ENCODE data around the gene PTPN1.
"Not testable (repeated sequence)": the region's sequence is repeated elsewhere in the genome, so short reads cannot be mapped to it uniquely, and the experiment has no call there.

Gene PTPN1

DNA sequence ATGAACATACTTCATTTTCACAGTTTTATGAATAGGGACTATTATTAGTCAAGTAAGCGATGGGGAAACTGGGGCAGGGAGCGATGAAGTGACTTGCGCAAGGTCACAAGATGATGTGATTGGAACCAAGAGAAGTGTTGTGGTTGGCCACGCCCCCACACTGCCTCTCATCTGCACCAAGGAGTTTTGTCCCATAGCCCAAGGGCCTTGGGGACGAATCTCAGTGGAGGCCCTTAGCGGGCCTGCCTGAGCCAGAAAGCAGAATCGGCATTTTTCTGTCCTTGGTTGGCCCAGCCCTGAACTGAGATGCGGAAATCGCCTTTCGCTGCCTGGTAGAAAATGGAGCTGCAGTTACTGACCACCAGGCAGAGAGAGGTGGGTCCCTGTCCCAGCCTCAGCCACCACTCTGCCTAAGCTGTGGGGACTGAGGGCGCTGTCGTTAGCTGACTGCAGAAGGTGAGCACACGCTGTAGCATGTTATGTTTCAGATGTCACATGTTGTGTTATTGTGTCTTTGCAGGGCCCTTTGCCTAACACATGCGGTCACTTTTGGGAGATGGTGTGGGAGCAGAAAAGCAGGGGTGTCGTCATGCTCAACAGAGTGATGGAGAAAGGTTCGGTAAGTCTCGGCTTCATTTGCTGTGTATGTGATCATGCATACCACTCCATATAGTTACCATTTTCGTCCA, 57.8 kb downstream of the PTPN1 start:
- no peak overlapping the region for H3K27ac ChIP-seq
- TF ChIP-seq, protein P1, sequence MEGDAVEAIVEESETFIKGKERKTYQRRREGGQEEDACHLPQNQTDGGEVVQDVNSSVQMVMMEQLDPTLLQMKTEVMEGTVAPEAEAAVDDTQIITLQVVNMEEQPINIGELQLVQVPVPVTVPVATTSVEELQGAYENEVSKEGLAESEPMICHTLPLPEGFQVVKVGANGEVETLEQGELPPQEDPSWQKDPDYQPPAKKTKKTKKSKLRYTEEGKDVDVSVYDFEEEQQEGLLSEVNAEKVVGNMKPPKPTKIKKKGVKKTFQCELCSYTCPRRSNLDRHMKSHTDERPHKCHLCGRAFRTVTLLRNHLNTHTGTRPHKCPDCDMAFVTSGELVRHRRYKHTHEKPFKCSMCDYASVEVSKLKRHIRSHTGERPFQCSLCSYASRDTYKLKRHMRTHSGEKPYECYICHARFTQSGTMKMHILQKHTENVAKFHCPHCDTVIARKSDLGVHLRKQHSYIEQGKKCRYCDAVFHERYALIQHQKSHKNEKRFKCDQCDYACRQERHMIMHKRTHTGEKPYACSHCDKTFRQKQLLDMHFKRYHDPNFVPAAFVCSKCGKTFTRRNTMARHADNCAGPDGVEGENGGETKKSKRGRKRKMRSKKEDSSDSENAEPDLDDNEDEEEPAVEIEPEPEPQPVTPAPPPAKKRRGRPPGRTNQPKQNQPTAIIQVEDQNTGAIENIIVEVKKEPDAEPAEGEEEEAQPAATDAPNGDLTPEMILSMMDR (IDR thresholded peaks at IDR 0.05): no peak
- no peak for TF ChIP-seq ZFX (IDR thresholded peaks at IDR 0.05; ENCODE audit: borderline replicate concordance)

DNA sequence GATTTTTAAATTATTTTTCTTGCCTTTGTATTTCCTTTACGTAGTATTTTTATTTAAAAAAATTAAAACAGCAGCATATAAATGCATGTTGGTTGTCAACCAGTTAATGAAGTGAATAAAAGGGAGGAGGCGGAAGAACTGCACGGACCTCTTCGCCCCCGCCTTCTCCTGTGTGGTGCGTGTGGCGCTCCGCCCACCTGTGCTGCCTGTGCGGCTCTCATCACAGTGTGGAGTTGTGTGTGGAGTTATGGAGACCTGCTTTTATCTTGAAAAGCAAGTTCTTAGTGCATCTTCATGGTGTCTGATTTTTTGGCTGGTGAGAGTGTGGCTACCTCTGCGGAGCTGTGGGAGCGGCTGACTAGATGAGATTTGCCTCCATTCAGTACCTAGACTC, 58.4 kb downstream of the PTPN1 start:
- H3K27ac ChIP-seq: no peak overlapping the region
- TF ChIP-seq, protein P1 (IDR thresholded peaks at IDR 0.05): no peak

- H3K27ac ChIP-seq: not testable (repeated sequence)
Measured at GRCh38 chr20:50569487-50569863, 59.3 kb downstream of the PTPN1 start.

DNA sequence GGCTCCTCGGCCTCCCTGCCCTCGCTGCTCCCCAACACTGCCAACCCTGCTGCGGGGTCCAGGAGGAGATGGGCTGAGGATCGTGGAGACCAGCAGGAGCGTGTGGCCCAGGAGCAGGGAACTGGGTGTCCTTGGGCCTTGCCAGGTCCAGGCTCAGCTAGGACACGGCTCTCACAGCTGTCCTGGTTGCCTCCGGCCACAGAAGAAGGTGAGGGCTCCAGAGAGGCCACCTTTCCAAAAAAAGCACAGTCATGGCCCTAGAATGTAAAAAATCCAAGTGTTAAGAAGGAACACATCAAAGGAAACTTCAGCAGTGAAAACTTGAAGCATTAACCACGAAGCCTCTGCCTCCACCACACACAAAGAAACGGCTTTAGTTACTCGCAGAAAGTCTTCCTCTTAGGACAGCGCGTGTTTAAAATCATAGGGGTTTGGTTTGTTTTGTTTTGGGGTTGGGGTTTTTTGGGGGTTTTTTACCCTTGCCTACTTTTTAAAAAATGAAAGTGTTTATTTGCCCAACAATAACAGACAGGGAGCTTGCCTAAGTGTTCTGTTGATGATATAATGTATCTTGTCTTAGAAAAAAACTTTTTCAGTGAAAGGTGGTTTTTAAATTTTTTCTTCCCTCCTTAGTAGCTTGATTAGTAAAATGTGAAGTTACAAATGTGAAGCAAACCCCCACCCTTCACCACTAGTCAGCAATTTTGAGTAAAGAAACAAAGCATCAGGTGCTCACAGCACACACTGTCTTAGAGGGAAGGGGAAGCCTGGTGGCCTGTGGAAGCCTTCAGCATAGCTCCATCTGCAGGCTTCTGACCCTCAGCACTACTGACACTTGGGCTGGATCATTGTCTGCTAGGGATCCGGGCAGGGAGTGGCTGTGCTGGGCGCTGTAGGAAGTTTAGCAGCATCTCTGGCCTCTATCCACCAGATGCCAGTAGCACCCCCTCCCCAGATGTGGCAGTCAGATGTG, 60.0 kb downstream of the PTPN1 start:
- no peak overlapping the region for H3K27ac ChIP-seq

GRCh38 chr20:50571466-50571865, 61.3 kb downstream of the PTPN1 start:
- TF ChIP-seq ZFX (IDR thresholded peaks at IDR 0.05; ENCODE audit: borderline replicate concordance): no peak
- H3K27ac ChIP-seq: no peak overlapping the region

More for the DNA sequence above, 60.0 kb downstream of the PTPN1 start:
- TF ChIP-seq, protein P1 (IDR thresholded peaks at IDR 0.05): peak; percentile 14; the same call in 1 of the 2 replicates
- TF ChIP-seq ZFX (IDR thresholded peaks at IDR 0.05; ENCODE audit: borderline replicate concordance): no peak

GRCh38 chr20:50572938-50573777, 63.0 kb downstream of the PTPN1 start:
- TF ChIP-seq ZFX (IDR thresholded peaks at IDR 0.05; ENCODE audit: borderline replicate concordance): no peak
- TF ChIP-seq, protein P1 (IDR thresholded peaks at IDR 0.05): no peak
- H3K27ac ChIP-seq: no peak overlapping the region

GRCh38 chr20:50574108-50574507, 63.9 kb downstream of the PTPN1 start:
- no peak overlapping the region for H3K27ac ChIP-seq
- no peak for TF ChIP-seq ZFX (IDR thresholded peaks at IDR 0.05; ENCODE audit: borderline replicate concordance)

GRCh38 chr20:50574586-50574985, 64.4 kb downstream of the PTPN1 start:
- no peak for TF ChIP-seq ZFX (IDR thresholded peaks at IDR 0.05; ENCODE audit: borderline replicate concordance)
- TF ChIP-seq, protein P1 (IDR thresholded peaks at IDR 0.05): no peak
- H3K27ac ChIP-seq: no peak overlapping the region

All from 22Rv1 (cell line).